Measurements from ENCODE around the gene CBS.
"Not testable (repeated sequence)": the region's sequence is repeated elsewhere in the genome, so short reads cannot be mapped to it uniquely, and the experiment has no call there.

The CBS gene

GRCh38 chr21:43012596-43012995, 63.0 kb downstream of the CBS start (continued):
- TF ChIP-seq, protein P1, sequence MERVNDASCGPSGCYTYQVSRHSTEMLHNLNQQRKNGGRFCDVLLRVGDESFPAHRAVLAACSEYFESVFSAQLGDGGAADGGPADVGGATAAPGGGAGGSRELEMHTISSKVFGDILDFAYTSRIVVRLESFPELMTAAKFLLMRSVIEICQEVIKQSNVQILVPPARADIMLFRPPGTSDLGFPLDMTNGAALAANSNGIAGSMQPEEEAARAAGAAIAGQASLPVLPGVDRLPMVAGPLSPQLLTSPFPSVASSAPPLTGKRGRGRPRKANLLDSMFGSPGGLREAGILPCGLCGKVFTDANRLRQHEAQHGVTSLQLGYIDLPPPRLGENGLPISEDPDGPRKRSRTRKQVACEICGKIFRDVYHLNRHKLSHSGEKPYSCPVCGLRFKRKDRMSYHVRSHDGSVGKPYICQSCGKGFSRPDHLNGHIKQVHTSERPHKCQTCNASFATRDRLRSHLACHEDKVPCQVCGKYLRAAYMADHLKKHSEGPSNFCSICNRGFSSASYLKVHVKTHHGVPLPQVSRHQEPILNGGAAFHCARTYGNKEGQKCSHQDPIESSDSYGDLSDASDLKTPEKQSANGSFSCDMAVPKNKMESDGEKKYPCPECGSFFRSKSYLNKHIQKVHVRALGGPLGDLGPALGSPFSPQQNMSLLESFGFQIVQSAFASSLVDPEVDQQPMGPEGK (CRISPR knock-in tag; IDR thresholded peaks at IDR 0.05; ENCODE audit: borderline replicate concordance): no peak
- TF ChIP-seq SNAI2 (CRISPR knock-in tag; IDR thresholded peaks at IDR 0.05): no peak
- no peak for TF ChIP-seq CSDC2 (CRISPR knock-in tag; IDR thresholded peaks at IDR 0.05)
- no peak for TF ChIP-seq ZC3H10 (CRISPR knock-in tag; IDR thresholded peaks at IDR 0.05)
- TF ChIP-seq TOX (CRISPR knock-in tag; IDR thresholded peaks at IDR 0.05; ENCODE audit: borderline replicate concordance): no peak
- TF ChIP-seq TSHZ2 (CRISPR knock-in tag; IDR thresholded peaks at IDR 0.05): no peak
- no peak for TF ChIP-seq ZNF70 (CRISPR knock-in tag; IDR thresholded peaks at IDR 0.05)
- TF ChIP-seq, protein P2, sequence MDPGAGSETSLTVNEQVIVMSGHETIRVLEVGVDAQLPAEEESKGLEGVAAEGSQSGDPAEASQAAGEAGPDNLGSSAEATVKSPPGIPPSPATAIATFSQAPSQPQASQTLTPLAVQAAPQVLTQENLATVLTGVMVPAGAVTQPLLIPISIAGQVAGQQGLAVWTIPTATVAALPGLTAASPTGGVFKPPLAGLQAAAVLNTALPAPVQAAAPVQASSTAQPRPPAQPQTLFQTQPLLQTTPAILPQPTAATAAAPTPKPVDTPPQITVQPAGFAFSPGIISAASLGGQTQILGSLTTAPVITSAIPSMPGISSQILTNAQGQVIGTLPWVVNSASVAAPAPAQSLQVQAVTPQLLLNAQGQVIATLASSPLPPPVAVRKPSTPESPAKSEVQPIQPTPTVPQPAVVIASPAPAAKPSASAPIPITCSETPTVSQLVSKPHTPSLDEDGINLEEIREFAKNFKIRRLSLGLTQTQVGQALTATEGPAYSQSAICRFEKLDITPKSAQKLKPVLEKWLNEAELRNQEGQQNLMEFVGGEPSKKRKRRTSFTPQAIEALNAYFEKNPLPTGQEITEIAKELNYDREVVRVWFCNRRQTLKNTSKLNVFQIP (CRISPR knock-in tag; IDR thresholded peaks at IDR 0.05; ENCODE audit: borderline replicate concordance, low read depth): no peak
- TF ChIP-seq OSR1 (CRISPR knock-in tag; IDR thresholded peaks at IDR 0.05): no peak

DNA sequence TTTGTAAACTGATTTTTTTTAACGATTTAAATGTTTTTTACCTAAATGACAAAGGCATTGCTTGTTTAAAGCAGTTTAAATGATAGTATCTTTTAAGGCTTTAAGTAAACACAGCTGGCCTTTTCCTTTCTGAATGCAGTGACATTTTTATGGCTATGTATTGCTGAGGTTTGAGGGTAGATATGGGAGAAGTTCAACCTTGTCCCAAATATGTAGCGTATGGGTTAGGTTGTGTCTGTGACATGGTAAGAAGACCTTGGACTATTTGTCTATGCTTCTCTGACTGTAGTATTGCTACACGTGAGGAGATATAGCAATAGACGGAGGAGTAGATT, 68.8 kb downstream of the CBS start:
- TF ChIP-seq ZFP3 (CRISPR knock-in tag; IDR thresholded peaks at IDR 0.05) (no peak), BACH2 (CRISPR knock-in tag; IDR thresholded peaks at IDR 0.05; ENCODE audit: borderline replicate concordance) (no peak), ARNTL (CRISPR knock-in tag; IDR thresholded peaks at IDR 0.05; ENCODE audit: borderline replicate concordance, low read depth) (no peak), CSDC2 (CRISPR knock-in tag; IDR thresholded peaks at IDR 0.05) (no peak), ZC3H10 (CRISPR knock-in tag; IDR thresholded peaks at IDR 0.05) (no peak), TCF4 (CRISPR knock-in tag; IDR thresholded peaks at IDR 0.05; ENCODE audit: borderline replicate concordance) (no peak), OSR1 (CRISPR knock-in tag; IDR thresholded peaks at IDR 0.05) (no peak), PPARA (CRISPR knock-in tag; IDR thresholded peaks at IDR 0.05; ENCODE audit: borderline replicate concordance) (no peak), ZFP30 (CRISPR knock-in tag; IDR thresholded peaks at IDR 0.05) (no peak), ZNF8 (CRISPR knock-in tag; IDR thresholded peaks at IDR 0.05) (no peak), ESRRG (CRISPR knock-in tag; IDR thresholded peaks at IDR 0.05) (no peak), TOX (CRISPR knock-in tag; IDR thresholded peaks at IDR 0.05; ENCODE audit: borderline replicate concordance) (no peak), TSHZ2 (CRISPR knock-in tag; IDR thresholded peaks at IDR 0.05) (no peak), ZNF70 (CRISPR knock-in tag; IDR thresholded peaks at IDR 0.05) (no peak), ISL1 (CRISPR knock-in tag; IDR thresholded peaks at IDR 0.05) (no peak)
- TF ChIP-seq, protein P1 (CRISPR knock-in tag; IDR thresholded peaks at IDR 0.05; ENCODE audit: borderline replicate concordance): no peak
- TF ChIP-seq, protein P3, sequence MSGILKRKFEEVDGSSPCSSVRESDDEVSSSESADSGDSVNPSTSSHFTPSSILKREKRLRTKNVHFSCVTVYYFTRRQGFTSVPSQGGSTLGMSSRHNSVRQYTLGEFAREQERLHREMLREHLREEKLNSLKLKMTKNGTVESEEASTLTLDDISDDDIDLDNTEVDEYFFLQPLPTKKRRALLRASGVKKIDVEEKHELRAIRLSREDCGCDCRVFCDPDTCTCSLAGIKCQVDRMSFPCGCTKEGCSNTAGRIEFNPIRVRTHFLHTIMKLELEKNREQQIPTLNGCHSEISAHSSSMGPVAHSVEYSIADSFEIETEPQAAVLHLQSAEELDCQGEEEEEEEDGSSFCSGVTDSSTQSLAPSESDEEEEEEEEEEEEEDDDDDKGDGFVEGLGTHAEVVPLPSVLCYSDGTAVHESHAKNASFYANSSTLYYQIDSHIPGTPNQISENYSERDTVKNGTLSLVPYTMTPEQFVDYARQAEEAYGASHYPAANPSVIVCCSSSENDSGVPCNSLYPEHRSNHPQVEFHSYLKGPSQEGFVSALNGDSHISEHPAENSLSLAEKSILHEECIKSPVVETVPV (CRISPR knock-in tag; IDR thresholded peaks at IDR 0.05): no peak
- TF ChIP-seq, protein P2 (CRISPR knock-in tag; IDR thresholded peaks at IDR 0.05; ENCODE audit: borderline replicate concordance, low read depth): no peak
- TF ChIP-seq, protein P4, sequence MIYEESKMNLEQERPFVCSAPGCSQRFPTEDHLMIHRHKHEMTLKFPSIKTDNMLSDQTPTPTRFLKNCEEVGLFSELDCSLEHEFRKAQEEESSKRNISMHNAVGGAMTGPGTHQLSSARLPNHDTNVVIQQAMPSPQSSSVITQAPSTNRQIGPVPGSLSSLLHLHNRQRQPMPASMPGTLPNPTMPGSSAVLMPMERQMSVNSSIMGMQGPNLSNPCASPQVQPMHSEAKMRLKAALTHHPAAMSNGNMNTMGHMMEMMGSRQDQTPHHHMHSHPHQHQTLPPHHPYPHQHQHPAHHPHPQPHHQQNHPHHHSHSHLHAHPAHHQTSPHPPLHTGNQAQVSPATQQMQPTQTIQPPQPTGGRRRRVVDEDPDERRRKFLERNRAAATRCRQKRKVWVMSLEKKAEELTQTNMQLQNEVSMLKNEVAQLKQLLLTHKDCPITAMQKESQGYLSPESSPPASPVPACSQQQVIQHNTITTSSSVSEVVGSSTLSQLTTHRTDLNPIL (CRISPR knock-in tag; IDR thresholded peaks at IDR 0.05; ENCODE audit: low read depth): no peak

DNA sequence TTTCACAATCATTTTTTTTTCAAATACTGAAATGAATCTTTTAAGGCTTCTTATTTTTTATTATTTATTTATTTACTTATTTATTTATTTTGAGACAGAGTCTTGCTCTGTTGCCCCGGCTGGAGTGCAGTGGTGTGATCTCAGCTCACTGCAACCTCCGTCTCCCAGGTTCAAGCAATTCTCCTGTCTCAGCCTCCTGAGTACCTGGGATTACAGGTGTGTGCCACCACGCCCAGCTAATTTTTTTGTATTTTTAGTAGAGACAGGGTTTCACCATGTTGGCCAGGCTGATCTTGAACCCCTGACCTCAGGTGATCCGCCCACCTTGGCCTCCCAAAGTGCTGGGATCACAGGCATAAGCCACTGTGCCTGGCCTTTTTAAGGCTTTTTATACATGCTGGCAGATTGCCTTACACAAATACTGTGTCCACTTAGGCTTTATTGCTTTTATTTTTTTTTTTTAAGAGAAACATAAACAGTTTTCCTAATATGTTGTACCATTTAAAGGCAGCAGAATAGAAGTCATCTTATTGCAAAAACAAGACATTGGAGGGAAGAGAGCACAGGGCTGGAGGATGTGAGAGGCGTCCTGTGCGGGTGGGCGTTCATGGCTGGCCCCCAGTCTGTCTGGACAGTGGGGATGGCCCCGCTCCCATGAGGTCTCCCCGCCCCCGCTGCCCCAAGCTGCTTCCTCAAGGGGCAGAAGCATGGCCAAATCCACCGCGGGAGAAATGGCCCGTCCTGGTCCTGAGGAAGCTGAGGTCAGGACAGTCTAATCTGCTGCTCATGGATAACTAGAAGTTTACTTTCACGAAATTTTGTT, 69.4 kb downstream of the CBS start:
- ATAC-seq: not testable (repeated sequence)

More for the DNA sequence above, 68.8 kb downstream of the CBS start:
- no peak for ATAC-seq
